OCI-M2 (cell line): ENCODE measurements around the gene FOXC1.

Experiments
- DNase-seq: peaks from one replicate; lab custom pipeline; 2025; ENCODE audit not compliant: unreplicated experiment; lab: John Stamatoyannopoulos, UW

Gene FOXC1

DNA sequence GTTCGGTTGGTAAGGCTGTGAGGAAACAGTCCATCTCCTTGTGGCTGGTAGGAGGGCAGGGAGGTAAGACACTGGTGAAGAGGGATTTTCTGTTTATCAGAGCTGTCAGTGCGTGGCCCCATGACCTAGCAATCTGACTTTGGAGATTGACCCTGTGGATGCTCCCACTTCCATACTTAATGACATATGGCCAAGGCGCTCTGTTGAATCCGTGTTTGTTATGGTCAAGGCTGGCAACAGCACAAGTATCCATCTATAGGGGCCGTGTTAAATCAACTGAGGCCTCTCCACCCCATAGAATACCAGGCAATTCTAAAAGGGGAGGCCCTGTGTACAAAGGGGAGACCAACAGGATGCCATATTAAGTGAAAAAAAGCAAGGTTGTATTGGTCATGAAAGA, 25.6 kb upstream of the FOXC1 start:
- no peak for DNase-seq

DNA sequence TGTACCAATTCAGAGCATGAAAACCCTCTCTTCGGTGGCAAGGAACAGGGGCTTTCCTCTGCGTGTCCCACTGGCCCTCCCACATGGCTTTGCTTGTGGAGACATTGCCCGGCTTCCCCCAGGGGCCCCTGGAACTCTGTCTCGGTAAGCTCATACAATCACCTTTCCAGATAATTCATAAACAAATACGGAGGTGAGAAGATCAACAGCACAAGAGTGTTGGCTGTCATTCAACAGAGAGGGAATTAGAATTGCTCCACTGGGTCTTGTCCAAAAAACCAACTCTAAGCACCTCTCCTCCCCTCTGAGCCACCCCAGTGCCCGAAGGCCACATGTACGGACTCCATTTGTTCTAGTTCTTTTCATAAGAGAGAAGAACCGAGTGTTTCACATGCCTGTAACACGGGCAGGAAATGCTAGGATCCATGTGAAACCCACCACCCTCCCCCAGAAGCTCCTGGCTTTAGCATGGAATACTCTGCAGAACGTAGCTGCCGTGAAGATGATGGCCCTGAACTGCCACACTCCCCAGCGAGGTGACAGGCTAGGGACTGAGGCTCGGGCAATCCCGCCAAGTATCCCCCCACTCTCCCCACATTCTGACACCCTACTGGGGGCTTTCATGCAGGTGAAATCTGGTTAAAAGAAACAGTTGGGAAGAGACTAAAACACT, 24.6 kb upstream of the FOXC1 start:
- DNase-seq: no peak

DNA sequence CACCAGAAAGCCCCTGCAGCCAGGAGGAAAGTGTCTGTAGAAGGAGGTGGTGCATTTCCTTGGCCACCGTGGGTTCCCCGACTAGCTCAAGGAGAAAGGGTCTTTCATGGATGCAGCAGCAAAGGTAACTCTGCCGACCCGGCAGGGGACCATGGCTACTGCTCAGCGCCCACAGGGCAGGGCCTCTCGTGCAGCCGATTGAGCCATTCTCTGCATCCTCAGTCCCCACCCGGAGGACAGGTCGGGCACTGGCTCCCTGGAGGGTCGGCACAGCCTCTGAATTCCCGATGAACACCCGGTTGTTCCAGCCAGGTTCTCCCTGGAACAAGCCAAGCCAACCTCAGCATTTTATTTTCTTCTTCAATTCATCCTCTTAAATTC, 24.1 kb upstream of the FOXC1 start:
- DNase-seq: no peak

DNA sequence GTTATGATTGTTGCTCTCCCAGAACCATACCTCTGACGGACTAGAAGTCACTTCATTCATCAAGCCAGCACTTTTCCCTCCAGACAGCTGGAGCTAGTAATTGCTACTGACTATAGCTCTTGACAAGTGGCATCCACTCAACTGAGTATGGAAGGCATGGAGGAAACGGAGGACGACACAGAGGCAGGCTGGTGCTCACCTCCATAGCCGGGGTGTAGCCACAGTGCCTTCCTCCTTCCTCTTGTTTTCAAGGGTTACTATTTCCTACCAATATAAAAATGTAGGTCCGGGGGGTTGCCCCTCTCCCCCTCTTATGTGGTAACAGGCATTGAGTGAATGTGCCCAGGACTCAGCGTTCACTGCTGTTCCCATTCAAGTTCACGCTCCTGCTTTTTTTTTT, 23.5 kb upstream of the FOXC1 start:
- DNase-seq: no peak

DNA sequence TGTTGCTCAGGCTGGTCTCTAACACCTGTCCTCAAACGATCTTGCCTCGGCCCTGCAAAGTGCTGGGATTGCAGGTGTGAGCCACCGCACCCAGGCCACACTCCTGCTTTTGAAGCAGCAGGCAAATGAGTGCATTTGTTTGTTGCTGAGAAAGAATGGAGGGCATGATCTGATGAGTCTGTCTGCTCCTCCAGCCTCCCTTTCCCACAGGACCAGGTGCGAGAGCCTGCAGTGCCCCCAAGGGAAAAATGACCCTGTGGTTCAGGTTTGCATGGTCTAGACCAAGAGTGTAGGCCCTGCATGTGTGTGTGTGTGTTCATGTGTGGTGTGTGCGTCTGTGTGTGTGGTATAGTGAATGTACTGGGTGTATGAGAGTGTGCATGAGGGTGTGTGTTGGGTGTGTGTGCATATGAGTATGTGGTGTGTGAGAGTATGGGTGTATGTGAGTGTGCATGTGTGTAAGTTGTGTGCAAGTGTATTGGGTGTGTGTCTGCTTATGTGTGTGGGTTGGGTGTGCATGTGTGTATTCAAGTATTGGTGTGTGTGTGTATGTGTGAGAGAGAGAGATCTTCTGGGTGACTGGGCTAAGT, 22.8 kb upstream of the FOXC1 start:
- no peak for DNase-seq

DNA sequence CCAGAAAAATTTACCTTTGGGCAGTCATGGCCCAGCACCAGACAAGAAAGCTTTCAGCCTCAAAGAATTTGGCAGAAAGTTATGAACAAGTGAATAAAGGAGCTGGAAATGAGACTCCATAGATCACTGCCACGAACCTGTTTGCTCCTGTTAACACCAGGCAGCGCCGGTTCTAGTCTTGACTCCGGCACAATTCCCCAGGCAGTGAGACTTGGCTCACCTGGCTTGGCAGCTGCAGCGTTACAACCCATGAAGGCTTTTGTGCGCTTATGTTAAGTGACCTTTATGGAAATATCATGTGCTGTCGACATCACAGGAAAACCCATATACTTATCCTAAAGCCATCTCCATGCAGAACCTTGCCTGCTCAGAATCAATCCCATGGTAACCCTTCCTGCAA, 22.2 kb upstream of the FOXC1 start:
- DNase-seq: no peak

DNA sequence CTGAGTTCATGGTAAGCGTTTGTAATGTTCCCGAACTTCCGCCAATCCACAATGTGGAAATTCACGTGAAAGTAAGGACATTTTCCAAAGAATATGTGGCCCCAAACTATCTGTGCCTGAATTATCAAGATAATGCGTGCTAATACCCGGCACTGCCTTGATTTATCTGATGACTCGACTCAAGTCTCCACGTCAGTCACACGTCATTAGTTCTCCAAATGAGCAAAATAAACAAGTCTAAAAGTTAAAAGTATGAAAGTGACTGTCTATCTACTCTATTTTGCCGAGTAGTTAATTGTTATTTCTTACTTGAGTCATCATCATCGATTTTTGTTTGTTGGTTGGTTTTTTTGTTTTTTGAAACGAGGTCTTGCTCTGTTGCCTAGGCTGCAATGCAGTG, 21.7 kb upstream of the FOXC1 start:
- DNase-seq: no peak

DNA sequence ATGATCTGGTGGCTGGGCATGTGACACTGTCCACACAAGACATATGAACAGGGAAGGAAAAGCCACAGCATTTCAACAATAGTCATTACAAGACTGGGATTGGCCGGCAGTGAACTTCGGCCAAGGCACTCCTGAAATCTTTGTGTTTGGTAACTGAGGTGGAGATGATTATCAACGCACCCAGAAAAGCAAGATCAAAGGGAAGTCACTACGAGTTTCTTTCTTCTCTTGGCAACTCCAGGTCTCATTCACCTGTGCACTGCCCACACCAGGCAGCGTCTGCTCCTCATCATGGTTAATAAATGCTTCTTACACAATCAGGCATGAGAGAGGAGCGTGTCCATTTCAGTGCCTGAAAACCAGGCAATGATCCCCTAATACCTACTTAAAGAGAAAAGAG, 20.5 kb upstream of the FOXC1 start:
- DNase-seq: no peak

DNA sequence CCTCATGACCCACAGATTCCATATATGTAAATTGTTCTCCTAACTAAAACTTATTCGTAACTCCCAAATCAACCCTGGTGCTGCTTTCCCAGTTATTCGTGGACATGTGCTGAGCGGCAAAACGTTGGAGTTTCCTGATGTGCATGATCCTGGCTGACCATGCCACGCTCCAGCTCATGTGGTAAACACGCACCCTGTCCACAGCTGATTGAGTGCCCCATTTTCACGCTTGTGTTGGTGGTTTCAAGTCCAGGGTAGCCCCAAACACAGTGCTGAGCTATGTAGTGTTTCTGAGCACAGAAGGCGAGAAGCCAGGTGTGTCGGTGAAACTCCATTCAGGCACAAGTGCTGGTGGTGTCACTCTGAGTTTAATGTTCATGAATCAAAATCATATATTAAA, 19.1 kb upstream of the FOXC1 start:
- no peak for DNase-seq

DNA sequence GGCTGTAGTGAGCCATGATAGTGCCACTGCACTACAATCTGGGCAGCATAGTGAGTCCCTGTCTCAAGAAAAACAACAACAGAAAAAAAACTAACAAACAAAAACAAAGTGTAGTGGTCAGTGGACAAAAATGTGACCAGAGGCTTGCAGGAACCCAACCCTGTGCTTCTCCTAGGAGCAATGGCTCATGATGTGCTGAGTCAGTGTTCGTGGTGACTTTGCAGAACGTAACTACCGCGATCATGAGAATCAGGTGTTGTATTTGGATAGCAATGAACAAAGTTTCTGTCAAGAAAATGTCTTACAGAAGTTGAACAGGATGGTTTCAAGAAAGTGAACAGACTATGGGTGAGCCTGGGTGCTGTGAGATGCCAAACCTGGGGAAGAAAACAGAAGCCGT, 18.5 kb upstream of the FOXC1 start:
- DNase-seq: no peak

DNA sequence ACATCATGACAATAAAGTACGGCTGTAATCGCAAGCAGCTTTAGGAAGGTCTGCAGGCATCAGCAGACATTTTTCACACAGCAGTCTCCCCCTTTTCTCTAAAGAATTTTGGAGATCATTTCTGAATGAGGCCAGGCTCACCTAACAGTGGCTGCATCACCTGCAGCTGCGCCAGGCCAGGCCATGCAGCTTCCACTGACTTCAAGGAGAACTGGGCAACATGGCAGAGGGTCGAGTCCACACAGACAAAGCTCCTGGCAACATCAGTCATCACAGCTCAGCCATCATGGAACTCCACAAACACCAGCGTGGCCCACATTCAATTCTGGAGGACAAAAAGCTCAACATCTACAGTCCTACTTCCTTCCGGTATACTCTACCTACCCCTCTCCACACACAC, 17.8 kb upstream of the FOXC1 start:
- DNase-seq: no peak

DNA sequence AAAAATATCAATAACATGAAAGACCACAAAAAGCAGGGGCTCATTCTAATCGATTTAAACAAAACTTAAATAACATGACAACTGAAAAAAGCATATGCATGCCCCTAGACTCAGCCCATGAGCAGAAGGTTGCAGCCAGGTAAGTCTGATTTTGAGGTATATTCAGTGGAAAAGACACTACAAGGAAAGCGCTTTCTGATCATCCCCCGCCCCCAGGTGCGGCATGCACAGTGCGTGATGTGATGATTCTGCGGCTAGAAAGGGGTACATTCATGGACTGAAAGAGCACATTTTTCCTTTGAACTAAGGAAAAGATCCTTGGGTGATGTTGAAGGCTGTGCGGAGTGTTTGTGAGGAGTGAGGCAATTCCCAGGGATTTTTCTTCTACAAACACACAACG, 16.9 kb upstream of the FOXC1 start:
- no peak for DNase-seq

DNA sequence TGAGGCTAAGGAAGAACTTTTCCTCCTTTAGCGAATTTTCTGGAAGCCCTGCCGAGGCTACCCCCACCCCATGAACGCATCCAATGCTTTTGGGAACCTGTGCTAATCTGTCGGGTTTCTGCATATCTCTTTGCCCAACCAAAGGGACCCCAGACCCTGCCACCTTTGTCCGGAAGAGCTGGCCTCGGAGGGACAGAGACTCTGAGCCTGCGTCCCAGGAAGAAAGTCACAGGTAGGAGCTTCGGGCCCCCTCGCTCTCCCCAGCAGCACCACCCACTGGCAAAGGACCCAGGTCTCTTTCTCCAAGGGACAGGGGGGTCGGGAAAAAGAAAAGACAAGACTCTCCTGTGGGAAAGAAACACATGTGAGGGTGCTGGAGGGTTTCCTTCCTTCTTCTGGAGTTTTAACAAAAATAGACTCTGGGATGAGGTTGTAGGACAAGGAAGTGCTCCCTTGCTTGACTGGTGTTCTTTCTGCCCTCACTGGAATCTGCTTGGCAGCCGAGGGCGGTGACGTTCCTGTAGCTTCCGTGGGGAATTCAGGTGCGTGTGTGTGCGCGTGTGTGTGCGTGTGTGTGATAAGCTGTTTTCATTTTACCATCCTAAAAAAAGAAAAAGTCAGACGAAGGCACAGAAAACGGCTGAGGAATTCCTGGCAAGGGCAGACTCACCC, 16.3 kb upstream of the FOXC1 start:
- DNase-seq: no peak

DNA sequence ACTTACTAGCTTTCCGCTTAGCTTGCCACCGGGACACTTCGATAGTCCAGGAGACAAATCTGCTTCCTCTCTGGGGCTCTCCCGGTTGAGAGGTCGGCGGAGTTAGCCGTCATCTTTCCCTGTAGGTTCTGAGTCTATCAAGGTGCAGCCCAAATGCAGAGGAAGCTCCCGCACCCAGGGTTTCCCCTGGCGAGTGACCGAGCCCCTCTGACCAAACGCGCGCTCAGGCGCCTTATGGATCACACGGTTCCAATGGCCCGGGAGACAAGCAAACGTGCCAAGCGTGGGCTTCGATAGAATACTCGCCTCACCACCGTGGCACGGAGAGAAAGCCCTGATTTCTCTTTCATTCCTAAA, 15.8 kb upstream of the FOXC1 start:
- no peak for DNase-seq

DNA sequence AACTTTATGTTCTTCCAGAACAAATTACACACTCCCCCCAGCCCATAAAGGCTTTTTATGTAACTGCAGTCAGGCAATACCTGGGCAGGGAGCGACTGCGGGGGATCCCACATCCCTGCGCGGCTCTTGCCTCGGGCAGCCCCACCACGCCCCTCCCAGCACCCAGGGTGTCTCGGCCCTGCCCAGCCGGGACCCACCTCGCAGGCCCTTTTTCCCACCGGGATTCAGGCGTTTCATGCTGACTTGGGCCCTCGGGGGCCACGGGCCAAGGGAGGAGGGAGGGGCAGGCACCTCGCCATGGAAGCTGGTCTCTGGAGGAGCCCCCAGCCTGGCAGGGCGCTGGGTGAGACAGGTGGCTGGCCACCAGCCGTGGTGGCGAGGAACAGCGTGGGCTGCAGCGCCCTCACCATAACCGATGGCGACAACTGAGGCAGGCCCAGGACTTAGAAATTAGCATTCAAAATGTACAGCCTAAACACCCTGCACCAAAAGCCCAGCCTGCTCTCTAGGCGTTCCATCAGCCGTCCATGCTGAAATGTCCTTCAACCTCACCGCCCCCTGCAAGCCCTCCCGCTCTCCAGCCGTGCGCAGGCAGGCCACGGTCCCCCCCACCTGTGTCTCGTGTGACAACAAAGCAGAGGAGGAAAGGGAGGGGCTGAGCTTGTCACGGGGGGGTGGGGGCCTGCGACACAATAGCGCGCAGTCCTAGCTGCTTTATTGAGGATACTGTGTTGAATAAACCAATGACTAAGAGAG, 15.1 kb upstream of the FOXC1 start:
- DNase-seq: no peak

DNA sequence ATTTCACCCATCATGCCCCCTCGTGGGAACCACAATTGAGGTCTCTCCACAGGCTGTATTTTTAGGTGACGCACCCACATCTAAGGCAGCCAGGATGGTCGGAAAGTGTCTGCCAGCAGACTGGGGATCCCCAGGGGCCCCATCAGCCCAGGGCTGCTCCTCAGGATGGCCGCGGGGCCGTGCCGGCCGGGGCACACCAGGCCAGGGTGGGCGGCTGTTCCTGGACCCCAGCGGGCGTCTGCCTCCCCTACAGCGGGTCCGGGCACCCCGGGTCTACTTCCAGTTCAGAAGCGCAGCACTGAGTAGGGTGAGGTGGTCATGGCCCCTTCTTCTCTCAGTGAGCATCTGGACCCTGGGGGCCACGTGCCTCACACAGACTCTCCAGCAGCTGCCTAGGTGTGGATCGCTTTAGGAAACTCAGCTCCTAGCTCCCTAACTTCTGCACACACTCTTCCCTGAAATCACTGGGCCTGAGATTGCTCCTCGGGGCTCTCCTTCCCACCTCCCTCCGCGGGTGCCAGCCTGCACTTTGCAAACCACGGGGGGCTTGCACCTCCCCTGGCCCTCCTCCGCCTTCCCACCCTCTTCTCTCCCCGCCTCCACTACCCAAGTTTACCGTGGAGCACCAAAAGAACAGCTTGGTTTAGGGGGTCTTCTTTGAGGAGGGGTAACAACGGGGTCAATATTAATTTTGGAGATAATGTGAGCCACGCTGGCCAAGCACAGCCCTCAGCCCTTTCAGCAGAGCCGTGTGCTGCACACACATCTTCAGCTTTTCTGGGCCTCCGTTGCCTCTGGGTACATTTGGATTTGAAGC, 14.2 kb upstream of the FOXC1 start:
- no peak for DNase-seq

DNA sequence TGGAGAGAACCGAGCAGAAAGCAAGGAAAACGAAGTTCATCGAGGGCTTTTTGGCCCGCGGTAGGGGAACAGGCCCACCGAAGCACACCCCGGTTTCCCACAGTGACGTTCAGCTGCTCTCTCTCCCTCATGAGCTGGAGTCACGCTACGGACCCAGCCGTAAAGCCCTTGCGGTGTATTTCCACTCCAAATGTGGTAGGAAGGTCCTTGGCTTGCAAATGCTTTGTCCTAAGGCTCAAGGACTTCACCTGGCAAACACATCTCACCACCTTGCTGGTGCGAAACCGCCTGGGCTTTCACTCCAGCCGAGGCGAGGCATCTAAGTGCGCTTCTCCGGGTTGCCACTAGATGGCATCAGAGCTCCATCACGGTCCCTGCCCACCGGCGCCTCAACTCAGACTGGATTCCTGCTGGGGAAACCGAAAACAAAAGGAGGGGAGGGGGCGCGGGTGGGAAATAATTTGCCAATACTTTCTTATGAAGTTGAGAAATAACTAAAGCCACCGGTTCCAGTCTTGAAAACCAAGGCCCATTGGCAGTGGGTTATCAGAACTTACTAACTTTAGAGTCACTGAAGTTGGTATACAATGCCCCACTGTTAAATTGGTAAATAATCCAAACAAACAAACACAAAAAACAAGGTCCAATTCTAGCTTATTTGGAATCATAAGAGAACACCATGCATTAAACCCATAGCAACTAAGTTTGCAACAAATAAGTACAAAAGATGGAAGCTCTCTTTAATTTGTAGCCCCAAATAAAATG, 13.4 kb upstream of the FOXC1 start:
- no peak for DNase-seq

DNA sequence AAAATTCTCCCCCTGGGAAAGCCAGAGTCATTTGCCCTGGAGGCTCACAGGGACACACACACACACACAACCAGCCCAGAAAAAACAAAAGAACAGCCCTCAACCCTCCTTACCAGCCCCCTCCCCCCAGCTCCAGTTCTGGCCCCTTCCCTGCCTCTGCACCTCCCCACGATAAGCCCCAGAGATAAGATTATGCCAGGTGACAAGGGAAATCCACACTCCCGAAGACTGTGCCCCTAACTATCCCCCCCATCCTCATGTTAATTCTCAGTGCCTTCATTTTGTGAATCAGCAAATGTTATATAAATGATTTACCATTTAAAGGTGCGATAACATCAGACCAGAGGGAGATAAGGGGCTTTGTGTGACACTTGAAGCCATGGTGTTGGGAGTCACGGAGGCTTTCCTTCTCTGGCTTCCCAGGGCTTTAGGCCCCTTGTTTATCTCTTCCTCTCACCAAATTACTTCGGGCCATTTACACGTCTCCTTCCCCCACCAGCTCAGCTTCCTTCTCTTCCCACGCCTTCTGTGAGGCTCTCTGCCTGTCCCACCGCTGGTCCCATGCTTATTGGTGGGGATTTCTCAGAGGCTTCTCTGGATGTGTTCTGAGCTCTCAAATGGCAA, 12.5 kb upstream of the FOXC1 start:
- no peak for DNase-seq

DNA sequence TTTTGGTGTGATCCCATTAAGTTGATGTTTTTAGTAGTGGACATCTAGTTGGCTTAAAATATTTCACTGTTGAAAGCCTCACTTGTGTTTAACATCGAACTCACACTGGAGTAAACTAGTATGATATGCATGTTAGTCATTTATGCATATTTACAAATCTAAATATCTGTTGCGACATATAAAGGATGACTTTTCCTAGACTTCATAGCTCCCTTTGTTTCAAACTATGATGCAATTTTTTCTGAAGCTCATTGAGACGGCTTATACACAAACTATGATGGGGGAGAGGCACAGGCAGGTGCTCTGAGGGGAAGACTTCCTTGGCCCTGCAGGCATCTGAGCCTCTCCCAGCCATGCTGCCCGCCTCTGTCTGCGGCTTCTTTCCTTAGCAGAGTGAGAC, 11.8 kb upstream of the FOXC1 start:
- DNase-seq: no peak

DNA sequence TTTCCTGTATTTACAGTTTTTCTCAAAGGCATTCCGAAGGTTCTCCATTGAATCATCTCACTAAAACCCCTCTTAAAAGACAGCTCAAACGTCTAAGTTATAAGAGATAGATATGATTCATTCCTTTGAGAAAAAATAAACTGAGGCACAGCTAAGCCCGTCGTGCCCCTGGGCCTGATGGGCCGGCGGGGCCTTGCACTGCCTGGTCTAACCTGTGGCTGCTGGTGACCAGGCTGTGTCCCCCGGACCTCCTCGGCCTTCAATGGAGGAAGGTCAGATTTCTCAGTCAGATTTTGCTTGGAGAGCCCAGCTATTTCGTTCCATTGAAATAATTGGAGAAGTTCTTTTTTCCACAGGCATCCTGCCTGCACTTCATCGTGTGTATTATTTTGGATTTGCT, 11.3 kb upstream of the FOXC1 start:
- DNase-seq: no peak
